Hepatocyte (in vitro differentiated cells): ENCODE results near the gene YWHAQ.

ENCODE experiments used
- CTCF ChIP-seq: fragments of 200-600 bp; sonication (generic); IDR thresholded peaks from 2 replicates; pipeline ENCODE4 v1.5.1; 2016; ENCODE audit warnings: antibody characterized with exemption, mild to moderate bottlenecking; ENCODE audit not compliant: poor library complexity
- EZH2phosphoT487 ChIP-seq: fragments of 200-600 bp; sonication (generic); IDR thresholded peaks from one replicate; pipeline ENCODE4 v1.6.1; 2018; ENCODE audit warnings: antibody characterized with exemption, mild to moderate bottlenecking, low read depth, moderate library complexity; ENCODE audit not compliant: unreplicated experiment, severe bottlenecking

- TF ChIP-seq CTCF (no peak), EZH2phosphoT487 (no peak)
Measured at GRCh38 chr2:9667826-9668225, 37.0 kb upstream of the YWHAQ start.
